ENCODE data around the gene RAB11A.

GRCh38 chr15:65903296-65904073 lies 34.2 kb downstream of the RAB11A start:
- no peak for TF ChIP-seq REST (IDR thresholded peaks at IDR 0.05; ENCODE audit: borderline replicate concordance)
- TF ChIP-seq EP300 (conservative IDR thresholded peaks at IDR 0.05; ENCODE audit: poor library complexity, severe bottlenecking), result no peak
- no peak for TF ChIP-seq EZH2 (IDR thresholded peaks at IDR 0.05; ENCODE audit: borderline replicate concordance, insufficient read depth, low read length, poor library complexity, severe bottlenecking)
- TF ChIP-seq MXI1 (conservative IDR thresholded peaks at IDR 0.05; ENCODE audit: poor library complexity, severe bottlenecking), result no peak
- no peak for TF ChIP-seq RAD21 (conservative IDR thresholded peaks at IDR 0.05)
- TF ChIP-seq CTCF (IDR thresholded peaks at IDR 0.05; ENCODE audit: poor library complexity, severe bottlenecking), result no peak
- no peak for TF ChIP-seq POLR2AphosphoS5 (IDR thresholded peaks at IDR 0.05)
